Hepatocyte (in vitro differentiated cells): Measurements from ENCODE around the gene KYAT1.

Experiments used
- EZH2 ChIP-seq: fragments of 200-600 bp; sonication (generic); IDR thresholded peaks from 2 replicates; pipeline ENCODE4 v1.6.1; 2016; ENCODE audit warnings: antibody characterized with exemption, mild to moderate bottlenecking, borderline replicate concordance
- TF ChIP-seq, protein P1 (sequence below): fragments of 200-600 bp; sonication (generic); IDR thresholded peaks from 2 replicates; pipeline ENCODE4 v1.5.1; 2016; ENCODE audit warnings: antibody characterized with exemption, mild to moderate bottlenecking; ENCODE audit not compliant: poor library complexity

DNA sequence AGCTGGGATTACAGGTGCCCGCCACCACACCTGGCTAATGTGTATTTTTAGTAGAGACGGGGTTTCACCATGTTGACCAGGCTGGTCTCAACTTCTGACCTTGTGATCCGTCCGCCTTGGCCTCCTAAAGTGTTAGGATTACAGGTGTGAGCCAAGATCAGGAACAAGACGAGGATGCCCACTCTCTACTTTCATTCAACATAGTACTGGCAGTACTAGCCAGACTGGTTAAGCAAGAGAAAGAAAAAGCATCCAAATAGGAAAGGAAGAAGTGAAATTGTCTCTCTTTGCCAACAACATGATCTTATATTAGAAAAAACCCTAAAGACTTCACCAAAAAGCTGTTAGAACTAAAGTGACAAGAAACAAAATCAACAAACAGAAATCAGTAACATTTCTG, 70.9 kb downstream of the KYAT1 start:
- TF ChIP-seq, protein P1, sequence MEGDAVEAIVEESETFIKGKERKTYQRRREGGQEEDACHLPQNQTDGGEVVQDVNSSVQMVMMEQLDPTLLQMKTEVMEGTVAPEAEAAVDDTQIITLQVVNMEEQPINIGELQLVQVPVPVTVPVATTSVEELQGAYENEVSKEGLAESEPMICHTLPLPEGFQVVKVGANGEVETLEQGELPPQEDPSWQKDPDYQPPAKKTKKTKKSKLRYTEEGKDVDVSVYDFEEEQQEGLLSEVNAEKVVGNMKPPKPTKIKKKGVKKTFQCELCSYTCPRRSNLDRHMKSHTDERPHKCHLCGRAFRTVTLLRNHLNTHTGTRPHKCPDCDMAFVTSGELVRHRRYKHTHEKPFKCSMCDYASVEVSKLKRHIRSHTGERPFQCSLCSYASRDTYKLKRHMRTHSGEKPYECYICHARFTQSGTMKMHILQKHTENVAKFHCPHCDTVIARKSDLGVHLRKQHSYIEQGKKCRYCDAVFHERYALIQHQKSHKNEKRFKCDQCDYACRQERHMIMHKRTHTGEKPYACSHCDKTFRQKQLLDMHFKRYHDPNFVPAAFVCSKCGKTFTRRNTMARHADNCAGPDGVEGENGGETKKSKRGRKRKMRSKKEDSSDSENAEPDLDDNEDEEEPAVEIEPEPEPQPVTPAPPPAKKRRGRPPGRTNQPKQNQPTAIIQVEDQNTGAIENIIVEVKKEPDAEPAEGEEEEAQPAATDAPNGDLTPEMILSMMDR, result no peak
- no peak for TF ChIP-seq EZH2
